GM23338 (cell line): ENCODE measurements around the gene STPG1. TPM values are rescaled to one million over a fixed set of nuclear protein-coding genes. Genes with fewer than 3 reads are reported as not detected.

Experiments
- ATAC-seq: fragments of 200-7000 bp; cut with Tn5 transposase; 3 replicates; pipeline ENCODE4 v1.9.1; 2020
- DNase-seq: peaks from one replicate; pipeline ENCODE4 v3.0.0-alpha.2; 2015; ENCODE audit warnings: low spot score
- H2AFZ ChIP-seq: fragments of 200-600 bp; sonication (generic); 2 replicates; pipeline ENCODE4 v1.8.0; 2016; ENCODE audit warnings: antibody characterized with exemption, mild to moderate bottlenecking, moderate library complexity
- H3F3A ChIP-seq: fragments of 200-600 bp; sonication (generic); replicated peaks from 2 replicates; pipeline ENCODE4 v1.8.0; 2017; ENCODE audit warnings: antibody characterized with exemption, mixed run types, low read depth
- H3K27ac ChIP-seq: fragments of 200-600 bp; sonication (generic); 2 replicates; pipeline ENCODE4 v1.6.1; 2016; ENCODE audit warnings: low read depth
- H3K27me3 ChIP-seq: fragments of 200-600 bp; sonication (generic); 2 replicates; pipeline ENCODE4 v1.8.0; 2016; ENCODE audit warnings: mild to moderate bottlenecking, mixed run types, moderate library complexity; ENCODE audit not compliant: insufficient read depth
- H3K36me3 ChIP-seq: fragments of 200-600 bp; sonication (generic); 2 replicates; pipeline ENCODE4 v1.8.0; 2016; ENCODE audit warnings: mild to moderate bottlenecking; ENCODE audit not compliant: insufficient read depth
- H3K4me1 ChIP-seq: fragments of 200-600 bp; sonication (generic); 2 replicates; pipeline ENCODE4 v1.8.0; 2016; ENCODE audit warnings: mild to moderate bottlenecking, moderate library complexity; ENCODE audit not compliant: insufficient read depth
- H3K4me2 ChIP-seq: fragments of 200-600 bp; sonication (generic); 2 replicates; pipeline ENCODE4 v1.7.1; 2017; ENCODE audit warnings: mixed run types
- H3K4me3 ChIP-seq: fragments of 200-600 bp; sonication (generic); 2 replicates; pipeline ENCODE4 v1.6.1; 2016; ENCODE audit warnings: mixed run types
- H3K79me2 ChIP-seq: fragments of 200-600 bp; sonication (generic); replicated peaks from 2 replicates; pipeline ENCODE4 v1.8.0; 2017; ENCODE audit warnings: mild to moderate bottlenecking; ENCODE audit not compliant: insufficient read depth
- H3K9me2 ChIP-seq: fragments of 200-600 bp; sonication (generic); 2 replicates; pipeline ENCODE4 v1.8.0; 2017; ENCODE audit not compliant: insufficient read depth
- H4K20me1 ChIP-seq: fragments of 200-600 bp; sonication (generic); replicated peaks from 2 replicates; pipeline ENCODE4 v1.8.0; 2017; ENCODE audit warnings: mild to moderate bottlenecking; ENCODE audit not compliant: insufficient read depth
- H3K27ac Mint-ChIP-seq: 2 replicates; pipeline ENCODE4 v1.8.0; 2020; ENCODE audit warnings: inconsistent platforms, mild to moderate bottlenecking, moderate library complexity, mixed read lengths
- H3K27me3 Mint-ChIP-seq: 3 replicates; pipeline ENCODE4 v1.8.0; 2022; ENCODE audit warnings: low read depth, mild to moderate bottlenecking, moderate library complexity, mixed read lengths, inconsistent platforms; ENCODE audit not compliant: insufficient read depth, poor library complexity
- H3K36me3 Mint-ChIP-seq: 3 replicates; pipeline ENCODE4 v1.8.0; 2021; ENCODE audit warnings: low read depth, mild to moderate bottlenecking, inconsistent platforms, moderate library complexity, mixed read lengths
- H3K4me1 Mint-ChIP-seq: 3 replicates; pipeline ENCODE4 v1.8.0; 2020; ENCODE audit warnings: mild to moderate bottlenecking, inconsistent platforms, mixed read lengths
- H3K4me3 Mint-ChIP-seq: 3 replicates; pipeline ENCODE4 v1.8.0; 2021; ENCODE audit warnings: moderate library complexity, mild to moderate bottlenecking, inconsistent platforms, mixed read lengths
- H3K9me3 Mint-ChIP-seq: 3 replicates; pipeline ENCODE4 v1.8.0; 2020; ENCODE audit warnings: moderate library complexity, mild to moderate bottlenecking, inconsistent platforms, mixed read lengths
- CTCF ChIP-seq, 2 experiments: fragments of 200-600 bp in 1 of 2; sonication (generic) in 1 of 2; conservative IDR thresholded peaks; 2 replicates each; pipeline versions ENCODE4 v1.5.1 to v1.6.1; 2016 to 2017; ENCODE audit warnings: antibody characterized with exemption in 2 of 2, low read depth in 2 of 2, mild to moderate bottlenecking in 2 of 2, moderate library complexity in 1 of 2
- REST ChIP-seq: IDR thresholded peaks from one replicate; pipeline ENCODE4 v1.6.1; 2018; ENCODE audit warnings: antibody characterized with exemption; ENCODE audit not compliant: unreplicated experiment
- ZNF462 ChIP-seq: fragments of 250-450 bp; sonication (Bioruptor Pico); IDR thresholded peaks from 2 replicates; pipeline ENCODE4 v1.5.0; 2020; ENCODE audit warnings: mild to moderate bottlenecking, moderate library complexity
- polyA plus RNA-seq: library from polyadenylated mRNA; unstranded; fragments of >200 nt; fragmentation: Nextera tagmentation; extraction: Ambion mirVana; gene quantifications from 2 replicates; pipeline ENCODE4 v1.2.1, GENCODE V29; 2016
- total RNA-seq: library from RNA; depleted of rRNA; stranded (reverse); fragments of >200 nt; shearing (Covaris generic); gene quantifications from 2 replicates; pipeline ENCODE4 v1.2.3, GENCODE V29; 2014

Gene STPG1
- total and polyA plus RNA-seq, 2 experiments from 2014 or later, result 8.2 to 11.4 TPM

GRCh38 chr1:24440436-24440835 lies 26.9 kb upstream of the STPG1 start (continued):
- no peak for TF ChIP-seq ZNF462 (CRISPR knock-in tag)
- no peak for TF ChIP-seq CTCF (conservative IDR thresholded peaks at IDR 0.05; ENCODE audit: low read depth in 2 of 2)

- H3K27ac Mint-ChIP-seq, result peak overlapping the region; percentile 59
- no peaks in the 10 kb centered on the region for H3K79me2 ChIP-seq
- H3K4me1 Mint-ChIP-seq, result peaks cover 22% of the 10 kb centered on the region
- no peaks in the 10 kb centered on the region for H4K20me1 ChIP-seq
- DNase-seq (peak; percentile 29), ATAC-seq (peak; percentile 74)
- H3K36me3 ChIP-seq, result no peaks in the 10 kb centered on the region
- no peaks in the 10 kb centered on the region for H3K9me2 ChIP-seq
- H3K36me3 Mint-ChIP-seq, result no peaks in the 10 kb centered on the region
- no peak overlapping the region for H3K4me2 ChIP-seq
- no peak overlapping the region; the same call in 2 of the 3 replicates for H3K4me3 Mint-ChIP-seq
- no peak overlapping the region for H2AFZ ChIP-seq
- H3K27me3 ChIP-seq, result no peaks in the 10 kb centered on the region
- H3F3A ChIP-seq, result no peaks in the 10 kb centered on the region
- H3K27me3 Mint-ChIP-seq, result peaks cover 6% of the 10 kb centered on the region
- no peaks in the 10 kb centered on the region for H3K9me3 Mint-ChIP-seq
- H3K4me1 ChIP-seq, result no peaks in the 10 kb centered on the region; the same call in none of the 2 replicates
- no peak overlapping the region for H3K4me3 ChIP-seq
- 0 out of 2 replicates have a peak overlapping the region, but pooled peaks have one; percentile 26 for H3K27ac ChIP-seq
- TF ChIP-seq REST, result no peak
Observed at GRCh38 chr1:24438423-24438901, 24.9 kb upstream of the STPG1 start.
